ENCODE measurements around the gene STK17B. TPM values are rescaled to one million over a fixed set of nuclear protein-coding genes. Genes with fewer than 3 reads are reported as not detected.

STK17B gene
- total RNA-seq, 1 donor, result 114 TPM

DNA sequence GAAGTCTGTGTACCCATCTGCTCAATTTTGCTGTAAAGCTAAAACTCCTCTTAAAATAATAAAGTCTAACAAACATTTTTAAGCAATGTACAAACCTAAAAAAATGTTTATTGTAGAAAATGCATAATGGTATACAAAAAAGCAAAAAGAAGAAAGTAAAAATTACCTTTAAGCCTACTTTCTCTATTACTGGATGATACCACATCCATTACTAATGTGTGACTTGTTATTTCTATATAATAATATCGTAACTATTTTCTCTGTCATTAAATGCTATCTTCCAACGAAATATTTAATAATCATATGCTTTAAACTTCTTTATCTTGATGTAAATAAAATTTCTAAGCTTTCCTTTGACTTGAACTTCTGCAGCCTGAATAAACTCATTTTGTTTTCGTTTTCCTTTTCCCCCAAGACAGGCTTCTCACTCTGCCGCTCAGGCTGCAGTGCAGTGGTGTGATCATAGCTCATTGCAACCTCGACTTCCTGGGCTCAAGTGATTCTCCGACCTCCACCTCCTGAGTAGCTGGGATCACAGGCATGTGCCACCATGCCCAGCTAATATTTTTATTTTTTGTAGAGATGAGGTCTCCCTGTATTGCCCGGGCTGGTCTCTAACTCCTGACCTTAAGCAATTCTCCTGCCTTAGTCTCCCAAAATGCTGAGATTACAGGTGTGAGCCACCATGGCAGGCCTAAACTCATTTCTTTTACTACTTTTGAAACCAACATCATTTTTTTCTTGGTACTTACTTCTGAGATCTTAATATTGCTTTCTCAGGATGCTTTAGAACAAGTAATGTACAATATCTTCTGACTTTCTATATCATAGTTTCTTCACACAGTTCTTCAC, 84.6 kb downstream of the STK17B start:
- no peak overlapping the region for H3K4me3 ChIP-seq (ENCODE audit: low read depth, low read length)
- TF ChIP-seq, protein P1, sequence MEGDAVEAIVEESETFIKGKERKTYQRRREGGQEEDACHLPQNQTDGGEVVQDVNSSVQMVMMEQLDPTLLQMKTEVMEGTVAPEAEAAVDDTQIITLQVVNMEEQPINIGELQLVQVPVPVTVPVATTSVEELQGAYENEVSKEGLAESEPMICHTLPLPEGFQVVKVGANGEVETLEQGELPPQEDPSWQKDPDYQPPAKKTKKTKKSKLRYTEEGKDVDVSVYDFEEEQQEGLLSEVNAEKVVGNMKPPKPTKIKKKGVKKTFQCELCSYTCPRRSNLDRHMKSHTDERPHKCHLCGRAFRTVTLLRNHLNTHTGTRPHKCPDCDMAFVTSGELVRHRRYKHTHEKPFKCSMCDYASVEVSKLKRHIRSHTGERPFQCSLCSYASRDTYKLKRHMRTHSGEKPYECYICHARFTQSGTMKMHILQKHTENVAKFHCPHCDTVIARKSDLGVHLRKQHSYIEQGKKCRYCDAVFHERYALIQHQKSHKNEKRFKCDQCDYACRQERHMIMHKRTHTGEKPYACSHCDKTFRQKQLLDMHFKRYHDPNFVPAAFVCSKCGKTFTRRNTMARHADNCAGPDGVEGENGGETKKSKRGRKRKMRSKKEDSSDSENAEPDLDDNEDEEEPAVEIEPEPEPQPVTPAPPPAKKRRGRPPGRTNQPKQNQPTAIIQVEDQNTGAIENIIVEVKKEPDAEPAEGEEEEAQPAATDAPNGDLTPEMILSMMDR (IDR thresholded peaks at IDR 0.05; ENCODE audit: insufficient read depth, low read length), result no peak
- DNase-seq (ENCODE audit: low read depth), result no peak

DNA sequence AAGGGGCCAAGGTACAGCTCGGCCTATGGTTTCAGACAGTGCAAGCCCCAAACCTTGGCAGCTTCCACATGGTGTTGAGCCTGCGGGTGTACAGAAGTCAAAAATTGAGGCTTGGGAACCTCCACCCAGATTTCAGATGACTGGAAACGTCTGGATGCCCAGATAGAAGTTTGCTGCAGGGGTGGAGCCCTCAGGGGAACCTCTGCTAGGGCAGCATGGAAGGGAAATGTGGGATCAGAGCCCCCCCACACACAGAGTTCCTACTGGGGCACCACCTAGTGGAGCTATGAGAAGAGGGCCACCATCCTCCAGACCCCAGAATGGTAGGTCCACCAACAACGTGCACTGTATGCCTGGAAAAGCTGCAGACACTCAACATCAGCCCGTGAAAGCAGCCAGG, 87.8 kb downstream of the STK17B start:
- no peak for DNase-seq (ENCODE audit: low read depth)
- H3K4me3 ChIP-seq (ENCODE audit: low read depth, low read length), result no peak overlapping the region
- TF ChIP-seq, protein P1 (IDR thresholded peaks at IDR 0.05; ENCODE audit: insufficient read depth, low read length), result no peak

Other genes starting within 250 kb of the STK17B start
- 2.6 and 2.7 TPM in 2 replicates for gene DNAH7, start 102.7 kb downstream of the STK17B start, total RNA-seq (ENCODE audit: low replicate concordance)